Hepatocyte (in vitro differentiated cells): Measurements from ENCODE around the gene HAS3. TPM values are rescaled to one million over a fixed set of nuclear protein-coding genes. Genes with fewer than 3 reads are reported as not detected.

Experiments used
- DNase-seq: peaks from one replicate; pipeline ENCODE4 v3.0.0-alpha.2; 2016; ENCODE audit warnings: low spot score
- H2AFZ ChIP-seq: fragments of 200-600 bp; sonication (generic); 2 replicates; pipeline ENCODE4 v1.6.0; 2016; ENCODE audit warnings: antibody characterized with exemption, mild to moderate bottlenecking
- H3K27ac ChIP-seq: fragments of 200-600 bp; sonication (generic); 2 replicates; pipeline ENCODE4 v1.5.1; 2016; ENCODE audit warnings: mild to moderate bottlenecking
- H3K27me3 ChIP-seq: fragments of 200-600 bp; sonication (generic); 2 replicates; pipeline ENCODE4 v1.6.1; 2016
- H3K36me3 ChIP-seq: fragments of 200-600 bp; sonication (generic); replicated peaks from 2 replicates; pipeline ENCODE4 v1.5.1; 2016; ENCODE audit warnings: low read depth; ENCODE audit not compliant: insufficient read depth
- H3K4me1 ChIP-seq: fragments of 200-600 bp; sonication (generic); 2 replicates; pipeline ENCODE4 v1.5.1; 2016; ENCODE audit warnings: mild to moderate bottlenecking, moderate library complexity; ENCODE audit not compliant: insufficient read depth
- H3K4me2 ChIP-seq: fragments of 200-600 bp; sonication (generic); 2 replicates; pipeline ENCODE4 v1.6.0; 2016
- H3K4me3 ChIP-seq: fragments of 200-600 bp; sonication (generic); 2 replicates; pipeline ENCODE4 v1.5.1; 2016; ENCODE audit warnings: mild to moderate bottlenecking
- H3K79me2 ChIP-seq: fragments of 200-600 bp; sonication (generic); 2 replicates; pipeline ENCODE4 v1.6.0; 2017; ENCODE audit warnings: mild to moderate bottlenecking
- H3K9me2 ChIP-seq: fragments of 200-600 bp; sonication (generic); replicated peaks from 2 replicates; pipeline ENCODE4 v1.6.0; 2017; ENCODE audit warnings: mild to moderate bottlenecking; ENCODE audit not compliant: insufficient read depth
- H3K9me3 ChIP-seq: fragments of 200-600 bp; sonication (generic); 2 replicates; pipeline ENCODE4 v1.5.1; 2016; ENCODE audit warnings: low read depth, mild to moderate bottlenecking
- H4K20me1 ChIP-seq: fragments of 200-600 bp; sonication (generic); 2 replicates; pipeline ENCODE4 v1.6.0; 2016; ENCODE audit warnings: mild to moderate bottlenecking; ENCODE audit not compliant: insufficient read depth, poor library complexity, severe bottlenecking
- CTCF ChIP-seq: fragments of 200-600 bp; sonication (generic); IDR thresholded peaks from 2 replicates; pipeline ENCODE4 v1.5.1; 2016; ENCODE audit warnings: antibody characterized with exemption, mild to moderate bottlenecking; ENCODE audit not compliant: poor library complexity
- EZH2 ChIP-seq: fragments of 200-600 bp; sonication (generic); IDR thresholded peaks from 2 replicates; pipeline ENCODE4 v1.6.1; 2016; ENCODE audit warnings: antibody characterized with exemption, mild to moderate bottlenecking, borderline replicate concordance
- EZH2phosphoT487 ChIP-seq: fragments of 200-600 bp; sonication (generic); IDR thresholded peaks from one replicate; pipeline ENCODE4 v1.6.1; 2018; ENCODE audit warnings: antibody characterized with exemption, mild to moderate bottlenecking, low read depth, moderate library complexity; ENCODE audit not compliant: unreplicated experiment, severe bottlenecking
- WGBS: methylation state at CpG from one replicate; pipeline ENCODE4 v1.1.6; 2016; ENCODE audit warnings: low lambda C conversion rate; ENCODE audit errors: missing lambda C conversion rate; 5-methylcytosine and 5-hydroxymethylcytosine counted together
- polyA plus RNA-seq: library from polyadenylated mRNA; unstranded; fragments of >200 nt; fragmentation: Nextera tagmentation; extraction: Ambion mirVana; gene quantifications from 2 replicates; pipeline ENCODE4 v1.2.1, GENCODE V29; 2016
- total RNA-seq: library from RNA; depleted of rRNA; stranded (reverse); fragments of >200 nt; gene quantifications from 2 replicates; pipeline ENCODE4 v1.2.3, GENCODE V29; 2014

Gene HAS3
- total and polyA plus RNA-seq, 2 experiments from 2014 or later = 0.19 to 0.53 TPM

GRCh38 chr16:69112285-69113129 lies 7.1 kb downstream of the HAS3 start:
- TF ChIP-seq EZH2 (no peak), CTCF (peak; percentile 61)
- Histone ChIP-seq H3K9me2 (no peaks in the 10 kb centered on the region), H3K4me1 (peaks cover 9% of the 10 kb centered on the region), H3K27me3 (peaks cover 17% of the 10 kb centered on the region), H3K9me3 (no peaks in the 10 kb centered on the region), H2AFZ (no peak overlapping the region), H4K20me1 (peaks cover under 1% of the 10 kb centered on the region), H3K36me3 (no peaks in the 10 kb centered on the region), H3K4me3 (no peak overlapping the region), H3K79me2 (no peaks in the 10 kb centered on the region), H3K4me2 (no peak overlapping the region), H3K27ac (no peak overlapping the region)
- 54% methylated on average over 6 of the region's 6 CpGs for WGBS
- DNase-seq = peak; percentile 69

- no peaks in the 10 kb centered on the region for H3K9me2 ChIP-seq
- no peak overlapping the region for H3K4me3 ChIP-seq
- WGBS = 98% methylated on average over 7 of the region's 7 CpGs
- no peak for DNase-seq
- no peak overlapping the region for H3K27ac ChIP-seq
- no peaks in the 10 kb centered on the region for H3K79me2 ChIP-seq
- H2AFZ ChIP-seq = no peak overlapping the region
- H3K4me2 ChIP-seq = no peak overlapping the region
- H3K9me3 ChIP-seq = no peaks in the 10 kb centered on the region
- no peaks in the 10 kb centered on the region for H3K36me3 ChIP-seq
- peaks cover 5% of the 10 kb centered on the region for H4K20me1 ChIP-seq
- H3K27me3 ChIP-seq = peaks cover 10% of the 10 kb centered on the region
- H3K4me1 ChIP-seq = peaks cover 2% of the 10 kb centered on the region
- TF ChIP-seq EZH2phosphoT487 = no peak
- TF ChIP-seq EZH2 = no peak
- no peak for TF ChIP-seq CTCF
Measured at GRCh38 chr16:69113216-69113615, 7.8 kb downstream of the HAS3 start.

GRCh38 chr16:69114346-69114975 lies 9.0 kb downstream of the HAS3 start:
- no peak overlapping the region for H3K4me2 ChIP-seq
- no peaks in the 10 kb centered on the region for H3K79me2 ChIP-seq
- H4K20me1 ChIP-seq = peaks cover 9% of the 10 kb centered on the region
- no peaks in the 10 kb centered on the region for H3K4me1 ChIP-seq
- H3K27ac ChIP-seq = no peak overlapping the region
- H2AFZ ChIP-seq = no peak overlapping the region
- H3K9me3 ChIP-seq = no peaks in the 10 kb centered on the region
- 97% methylated on average over 25 of the region's 25 CpGs for WGBS
- TF ChIP-seq EZH2 (no peak), EZH2phosphoT487 (no peak), CTCF (no peak)
- no peaks in the 10 kb centered on the region for H3K27me3 ChIP-seq
- DNase-seq = no peak
- no peaks in the 10 kb centered on the region for H3K9me2 ChIP-seq
- no peak overlapping the region for H3K4me3 ChIP-seq
- H3K36me3 ChIP-seq = no peaks in the 10 kb centered on the region
